GM21367 (cell line): ENCODE measurements around the gene HYPK.
"Not testable (repeated sequence)": the region's sequence is repeated elsewhere in the genome, so short reads cannot be mapped to it uniquely, and the experiment has no call there.

Experiments used
- ATAC-seq: cut with Tn5 transposase; IDR thresholded peaks from one replicate; pipeline ENCODE4 v1.9.1; 2021; ENCODE audit not compliant: unreplicated experiment

Gene HYPK

GRCh38 chr15:43795197-43795596 is 5.2 kb upstream of the HYPK start:
- ATAC-seq: no peak

- no peak for ATAC-seq
Measured at GRCh38 chr15:43795997-43796396, 4.4 kb upstream of the HYPK start.

- no peak for ATAC-seq
Measured at GRCh38 chr15:43796566-43796965, 3.8 kb upstream of the HYPK start.

GRCh38 chr15:43799209-43799944 is 1.0 kb upstream of the HYPK start:
- ATAC-seq: no peak

GRCh38 chr15:43799945-43800285 is 484 bp upstream of the HYPK start, which contains the start of gene SERINC4:
TSS of gene SERINC4 (minus strand) at chr15:43800220. CDS start at chr15:43799986, 234 bp downstream.
- no peak for ATAC-seq

- ATAC-seq: not testable (repeated sequence)
Measured at GRCh38 chr15:43802676-43803075, 2.3 kb downstream of the HYPK start.

- ATAC-seq: no peak
Measured at GRCh38 chr15:43808435-43808950, 8.1 kb downstream of the HYPK start.

GRCh38 chr15:43808960-43809678 is 8.7 kb downstream of the HYPK start:
- ATAC-seq: peak; percentile 53

GRCh38 chr15:43815064-43815463 is 14.7 kb downstream of the HYPK start:
- ATAC-seq: not testable (repeated sequence)

GRCh38 chr15:43821505-43821904 is 21.1 kb downstream of the HYPK start:
- ATAC-seq: no peak

GRCh38 chr15:43824302-43825246 is 24.2 kb downstream of the HYPK start, which contains the start of gene MFAP1:
TSS of gene MFAP1 (minus strand) at chr15:43824690. CDS start at chr15:43824569, 121 bp downstream.
- peak; percentile 57 for ATAC-seq

- ATAC-seq: not testable (repeated sequence)
Measured at GRCh38 chr15:43825305-43825704, 24.9 kb downstream of the HYPK start.

- ATAC-seq: no peak
Measured at GRCh38 chr15:43826029-43826507, 25.7 kb downstream of the HYPK start.

- peak; percentile 46 for ATAC-seq
Measured at GRCh38 chr15:43826508-43827341, 26.3 kb downstream of the HYPK start, which contains the start of gene WDR76. TSS of gene WDR76 (plus strand) at chr15:43827002. CDS start at chr15:43827033, 31 bp downstream.

- ATAC-seq: no peak
Measured at GRCh38 chr15:43828061-43828657, 27.8 kb downstream of the HYPK start.

- ATAC-seq: not testable (repeated sequence)
Measured at GRCh38 chr15:43829951-43830540, 29.6 kb downstream of the HYPK start.

- not testable (repeated sequence) for ATAC-seq
Measured at GRCh38 chr15:43830691-43831275, 30.4 kb downstream of the HYPK start.

- not testable (repeated sequence) for ATAC-seq
Measured at GRCh38 chr15:43831519-43832052, 31.2 kb downstream of the HYPK start.
